K562 (cell line): ENCODE data around the gene MAN2B1. TPM values are rescaled to one million over a fixed set of nuclear protein-coding genes. Genes with fewer than 3 reads are reported as not detected.

Experiments used
- ESRRB ChIP-seq: fragments of 250-450 bp; sonication (Bioruptor Pico); IDR thresholded peaks from 2 replicates; pipeline ENCODE4 v1.5.0; 2020; ENCODE audit warnings: mild to moderate bottlenecking, moderate library complexity, borderline replicate concordance
- HLTF ChIP-seq: fragments of 450-650 bp; IDR thresholded peaks from 2 replicates; pipeline ENCODE4 v1.6.1; 2016
- MBD2 ChIP-seq: sonication (generic); IDR thresholded peaks from 2 replicates; pipeline ENCODE4 v1.6.1; 2016; ENCODE audit warnings: low read depth, borderline replicate concordance
- MEIS2 ChIP-seq: fragments of 450-650 bp; IDR thresholded peaks from 2 replicates; pipeline ENCODE4 v1.6.1; 2014; ENCODE audit warnings: mild to moderate bottlenecking; ENCODE audit not compliant: partially characterized antibody
- NFIC ChIP-seq: fragments of 450-650 bp; IDR thresholded peaks from 2 replicates; pipeline ENCODE4 v1.6.1; 2017; ENCODE audit warnings: mild to moderate bottlenecking, inconsistent platforms
- PRPF4 ChIP-seq: fragments of 200-400 bp; formaldehyde crosslinking; IDR thresholded peaks from one replicate; pipeline ENCODE4 v1.6.1; 2017; ENCODE audit warnings: low read length, low read depth, mild to moderate bottlenecking; ENCODE audit not compliant: insufficient read depth, poor library complexity, severe bottlenecking
- RBM25 ChIP-seq: fragments of 200-400 bp; formaldehyde crosslinking; IDR thresholded peaks from 2 replicates; pipeline ENCODE4 v1.6.1; 2018; ENCODE audit warnings: low read length, low read depth, moderate library complexity; ENCODE audit not compliant: severe bottlenecking
- SP1 ChIP-seq: sonication (generic); formaldehyde crosslinking; IDR thresholded peaks from 2 replicates; pipeline ENCODE4 v1.8.1; 2022; ENCODE audit warnings: mild to moderate bottlenecking, missing genetic modification reagents
- TSC22D4 ChIP-seq: fragments of 450-650 bp; IDR thresholded peaks from 2 replicates; pipeline ENCODE4 v1.6.1; 2016; ENCODE audit warnings: missing genetic modification characterization, missing biosample characterization, control low read depth
- ZBTB7A ChIP-seq: IDR thresholded peaks from 2 replicates; pipeline ENCODE4 v1.6.1; 2011; ENCODE audit warnings: low read depth, mild to moderate bottlenecking, low read length, moderate library complexity, borderline replicate concordance; ENCODE audit not compliant: control insufficient read depth
- ZNF263 ChIP-seq: sonication (generic); formaldehyde crosslinking; IDR thresholded peaks from 2 replicates; pipeline ENCODE4 v1.8.0; 2022; ENCODE audit warnings: mild to moderate bottlenecking, missing genetic modification reagents, borderline replicate concordance
- polyA plus RNA-seq, 8 experiments: library from polyadenylated mRNA; depleted of rRNA in 4 of 8; stranded (reverse) in 5 of 8; unstranded in 3 of 8; fragments of >200 nt; fragmentation: Nextera tagmentation in 2 of 8; fragmentation: Illumina TruSeq in 1 of 8; extraction: Ambion mirVana in 2 of 8; extraction: Trizol in 1 of 8; gene quantifications; 2 replicates each; pipeline versions ENCODE4 v1.2.1 to v1.2.3, GENCODE V29; 2011 to 2014; ENCODE audit warnings: inconsistent platforms in 1 of 8, missing spikeins in 1 of 8
- total RNA-seq, 7 experiments: library from RNA; depleted of rRNA in 6 of 7; stranded (reverse); fragments of >200 nt in 6 of 7; fragmentation: Illumina TruSeq in 2 of 7; extraction: Trizol in 2 of 7; gene quantifications; 2 replicates each; pipeline versions ENCODE4 v1.2.1 to v1.2.3, GENCODE V29; 2011 to 2021; ENCODE audit warnings: low replicate concordance in 1 of 7
- TF ChIP-seq, protein P1 (sequence below): fragments of 450-650 bp; IDR thresholded peaks from 2 replicates; pipeline ENCODE4 v1.6.1; 2016; ENCODE audit warnings: mild to moderate bottlenecking, moderate library complexity
- TF ChIP-seq, protein P2 (sequence below): IDR thresholded peaks from 2 replicates; pipeline ENCODE4 v1.6.1; 2014; ENCODE audit warnings: antibody characterized with exemption

MAN2B1 gene
- total and polyA plus RNA-seq, 9 of the 15 experiments (the other 6 are each of a cell fraction or from before 2014, with no cell fraction given), result 0.59 to 33.8 (median 11.4) TPM

DNA sequence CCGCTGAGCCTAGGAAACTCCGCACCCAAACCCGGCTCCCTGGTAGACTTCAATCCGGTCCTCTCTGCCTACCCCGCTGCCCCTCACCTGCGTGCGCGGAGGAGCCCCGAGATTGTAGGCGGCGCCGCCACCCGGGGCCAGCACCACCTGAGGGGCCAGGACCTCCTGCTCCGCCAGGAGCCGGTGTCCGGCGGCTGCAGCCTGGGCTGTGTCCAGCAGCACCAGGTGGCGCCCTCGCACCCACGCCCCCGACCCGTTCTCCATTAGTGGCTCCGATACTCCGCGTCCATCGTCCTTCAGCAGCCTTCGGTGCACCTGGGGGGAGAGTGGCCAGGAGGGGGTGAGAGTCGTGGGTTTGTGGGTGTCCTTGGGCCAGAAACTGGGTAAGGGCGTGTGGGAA, 18.5 kb downstream of the MAN2B1 start (continued):
- TF ChIP-seq, protein P1, sequence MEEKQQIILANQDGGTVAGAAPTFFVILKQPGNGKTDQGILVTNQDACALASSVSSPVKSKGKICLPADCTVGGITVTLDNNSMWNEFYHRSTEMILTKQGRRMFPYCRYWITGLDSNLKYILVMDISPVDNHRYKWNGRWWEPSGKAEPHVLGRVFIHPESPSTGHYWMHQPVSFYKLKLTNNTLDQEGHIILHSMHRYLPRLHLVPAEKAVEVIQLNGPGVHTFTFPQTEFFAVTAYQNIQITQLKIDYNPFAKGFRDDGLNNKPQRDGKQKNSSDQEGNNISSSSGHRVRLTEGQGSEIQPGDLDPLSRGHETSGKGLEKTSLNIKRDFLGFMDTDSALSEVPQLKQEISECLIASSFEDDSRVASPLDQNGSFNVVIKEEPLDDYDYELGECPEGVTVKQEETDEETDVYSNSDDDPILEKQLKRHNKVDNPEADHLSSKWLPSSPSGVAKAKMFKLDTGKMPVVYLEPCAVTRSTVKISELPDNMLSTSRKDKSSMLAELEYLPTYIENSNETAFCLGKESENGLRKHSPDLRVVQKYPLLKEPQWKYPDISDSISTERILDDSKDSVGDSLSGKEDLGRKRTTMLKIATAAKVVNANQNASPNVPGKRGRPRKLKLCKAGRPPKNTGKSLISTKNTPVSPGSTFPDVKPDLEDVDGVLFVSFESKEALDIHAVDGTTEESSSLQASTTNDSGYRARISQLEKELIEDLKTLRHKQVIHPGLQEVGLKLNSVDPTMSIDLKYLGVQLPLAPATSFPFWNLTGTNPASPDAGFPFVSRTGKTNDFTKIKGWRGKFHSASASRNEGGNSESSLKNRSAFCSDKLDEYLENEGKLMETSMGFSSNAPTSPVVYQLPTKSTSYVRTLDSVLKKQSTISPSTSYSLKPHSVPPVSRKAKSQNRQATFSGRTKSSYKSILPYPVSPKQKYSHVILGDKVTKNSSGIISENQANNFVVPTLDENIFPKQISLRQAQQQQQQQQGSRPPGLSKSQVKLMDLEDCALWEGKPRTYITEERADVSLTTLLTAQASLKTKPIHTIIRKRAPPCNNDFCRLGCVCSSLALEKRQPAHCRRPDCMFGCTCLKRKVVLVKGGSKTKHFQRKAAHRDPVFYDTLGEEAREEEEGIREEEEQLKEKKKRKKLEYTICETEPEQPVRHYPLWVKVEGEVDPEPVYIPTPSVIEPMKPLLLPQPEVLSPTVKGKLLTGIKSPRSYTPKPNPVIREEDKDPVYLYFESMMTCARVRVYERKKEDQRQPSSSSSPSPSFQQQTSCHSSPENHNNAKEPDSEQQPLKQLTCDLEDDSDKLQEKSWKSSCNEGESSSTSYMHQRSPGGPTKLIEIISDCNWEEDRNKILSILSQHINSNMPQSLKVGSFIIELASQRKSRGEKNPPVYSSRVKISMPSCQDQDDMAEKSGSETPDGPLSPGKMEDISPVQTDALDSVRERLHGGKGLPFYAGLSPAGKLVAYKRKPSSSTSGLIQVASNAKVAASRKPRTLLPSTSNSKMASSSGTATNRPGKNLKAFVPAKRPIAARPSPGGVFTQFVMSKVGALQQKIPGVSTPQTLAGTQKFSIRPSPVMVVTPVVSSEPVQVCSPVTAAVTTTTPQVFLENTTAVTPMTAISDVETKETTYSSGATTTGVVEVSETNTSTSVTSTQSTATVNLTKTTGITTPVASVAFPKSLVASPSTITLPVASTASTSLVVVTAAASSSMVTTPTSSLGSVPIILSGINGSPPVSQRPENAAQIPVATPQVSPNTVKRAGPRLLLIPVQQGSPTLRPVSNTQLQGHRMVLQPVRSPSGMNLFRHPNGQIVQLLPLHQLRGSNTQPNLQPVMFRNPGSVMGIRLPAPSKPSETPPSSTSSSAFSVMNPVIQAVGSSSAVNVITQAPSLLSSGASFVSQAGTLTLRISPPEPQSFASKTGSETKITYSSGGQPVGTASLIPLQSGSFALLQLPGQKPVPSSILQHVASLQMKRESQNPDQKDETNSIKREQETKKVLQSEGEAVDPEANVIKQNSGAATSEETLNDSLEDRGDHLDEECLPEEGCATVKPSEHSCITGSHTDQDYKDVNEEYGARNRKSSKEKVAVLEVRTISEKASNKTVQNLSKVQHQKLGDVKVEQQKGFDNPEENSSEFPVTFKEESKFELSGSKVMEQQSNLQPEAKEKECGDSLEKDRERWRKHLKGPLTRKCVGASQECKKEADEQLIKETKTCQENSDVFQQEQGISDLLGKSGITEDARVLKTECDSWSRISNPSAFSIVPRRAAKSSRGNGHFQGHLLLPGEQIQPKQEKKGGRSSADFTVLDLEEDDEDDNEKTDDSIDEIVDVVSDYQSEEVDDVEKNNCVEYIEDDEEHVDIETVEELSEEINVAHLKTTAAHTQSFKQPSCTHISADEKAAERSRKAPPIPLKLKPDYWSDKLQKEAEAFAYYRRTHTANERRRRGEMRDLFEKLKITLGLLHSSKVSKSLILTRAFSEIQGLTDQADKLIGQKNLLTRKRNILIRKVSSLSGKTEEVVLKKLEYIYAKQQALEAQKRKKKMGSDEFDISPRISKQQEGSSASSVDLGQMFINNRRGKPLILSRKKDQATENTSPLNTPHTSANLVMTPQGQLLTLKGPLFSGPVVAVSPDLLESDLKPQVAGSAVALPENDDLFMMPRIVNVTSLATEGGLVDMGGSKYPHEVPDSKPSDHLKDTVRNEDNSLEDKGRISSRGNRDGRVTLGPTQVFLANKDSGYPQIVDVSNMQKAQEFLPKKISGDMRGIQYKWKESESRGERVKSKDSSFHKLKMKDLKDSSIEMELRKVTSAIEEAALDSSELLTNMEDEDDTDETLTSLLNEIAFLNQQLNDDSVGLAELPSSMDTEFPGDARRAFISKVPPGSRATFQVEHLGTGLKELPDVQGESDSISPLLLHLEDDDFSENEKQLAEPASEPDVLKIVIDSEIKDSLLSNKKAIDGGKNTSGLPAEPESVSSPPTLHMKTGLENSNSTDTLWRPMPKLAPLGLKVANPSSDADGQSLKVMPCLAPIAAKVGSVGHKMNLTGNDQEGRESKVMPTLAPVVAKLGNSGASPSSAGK, result no peak
- TF ChIP-seq MBD2 (0 out of 2 replicates have a peak, but pooled peaks have one; percentile 13), PRPF4 (no peak), ESRRB (no peak), MEIS2 (no peak), ZNF263 (CRISPR knock-in tag) (no peak), ZBTB7A (peak; percentile 42; the same call in 1 of the 2 replicates), HLTF (no peak), NFIC (0 out of 2 replicates have a peak, but pooled peaks have one; percentile 22), SP1 (CRISPR knock-in tag) (no peak), TSC22D4 (tag) (no peak), RBM25 (no peak)
- TF ChIP-seq, protein P2, sequence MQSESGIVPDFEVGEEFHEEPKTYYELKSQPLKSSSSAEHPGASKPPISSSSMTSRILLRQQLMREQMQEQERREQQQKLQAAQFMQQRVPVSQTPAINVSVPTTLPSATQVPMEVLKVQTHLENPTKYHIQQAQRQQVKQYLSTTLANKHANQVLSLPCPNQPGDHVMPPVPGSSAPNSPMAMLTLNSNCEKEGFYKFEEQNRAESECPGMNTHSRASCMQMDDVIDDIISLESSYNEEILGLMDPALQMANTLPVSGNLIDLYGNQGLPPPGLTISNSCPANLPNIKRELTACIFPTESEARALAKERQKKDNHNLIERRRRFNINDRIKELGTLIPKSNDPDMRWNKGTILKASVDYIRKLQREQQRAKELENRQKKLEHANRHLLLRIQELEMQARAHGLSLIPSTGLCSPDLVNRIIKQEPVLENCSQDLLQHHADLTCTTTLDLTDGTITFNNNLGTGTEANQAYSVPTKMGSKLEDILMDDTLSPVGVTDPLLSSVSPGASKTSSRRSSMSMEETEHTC, result no peak
